Astrocyte (in vitro differentiated cells and primary cell): ENCODE measurements around the gene NUP98. TPM values are rescaled to one million over a fixed set of nuclear protein-coding genes. Genes with fewer than 3 reads are reported as not detected.
A peak's percentile ranks its signal among the peaks of the same experiment; 100 is the strongest.
"Not testable (repeated sequence)": the region's sequence is repeated elsewhere in the genome, so short reads cannot be mapped to it uniquely, and the experiment has no call there.

ENCODE experiments used
- DNase-seq: peaks from one replicate; pipeline ENCODE4 v3.0.0-alpha.2; 2010; ENCODE audit warnings: low read depth
- FAIRE-seq: peaks from 2 replicates; lab custom pipeline; 2011; peaks lifted over from hg19 to GRCh38; lab: Jason Lieb, UNC
- H2AFZ ChIP-seq: 2 replicates; pipeline ENCODE4 v1.6.0; 2012; ENCODE audit warnings: low read depth, low read length, inconsistent platforms
- H3K27ac ChIP-seq: 2 replicates; pipeline ENCODE4 v1.5.1; 2011; ENCODE audit warnings: low read depth, low read length, inconsistent platforms
- H3K27me3 ChIP-seq: 2 replicates; pipeline ENCODE4 v1.6.0; 2011; ENCODE audit warnings: low read length, inconsistent platforms; ENCODE audit not compliant: insufficient read depth
- H3K36me3 ChIP-seq: 2 replicates; pipeline ENCODE4 v1.5.1; 2011; ENCODE audit warnings: low read length, inconsistent platforms; ENCODE audit not compliant: insufficient read depth
- H3K4me1 ChIP-seq: 2 replicates; pipeline ENCODE4 v1.5.1; 2011; ENCODE audit warnings: low read length, inconsistent platforms; ENCODE audit not compliant: insufficient read depth
- H3K4me2 ChIP-seq: 2 replicates; pipeline ENCODE4 v1.6.0; 2012; ENCODE audit warnings: low read length, inconsistent platforms
- H3K4me3 ChIP-seq: 2 replicates; pipeline ENCODE4 v1.5.1; 2011; ENCODE audit warnings: low read depth, mild to moderate bottlenecking, low read length, inconsistent platforms; ENCODE audit not compliant: insufficient read depth
- H3K79me2 ChIP-seq: 2 replicates; pipeline ENCODE4 v1.6.0; 2012; ENCODE audit warnings: mild to moderate bottlenecking, low read length, inconsistent platforms; ENCODE audit not compliant: insufficient read depth
- H3K9ac ChIP-seq: 2 replicates; pipeline ENCODE4 v1.6.0; 2012; ENCODE audit warnings: mild to moderate bottlenecking, low read length, inconsistent platforms
- H3K9me3 ChIP-seq: 2 replicates; pipeline ENCODE4 v1.5.1; 2012; ENCODE audit warnings: low read depth, mild to moderate bottlenecking, low read length, inconsistent platforms; ENCODE audit not compliant: insufficient read depth
- H4K20me1 ChIP-seq: 2 replicates; pipeline ENCODE4 v1.6.0; 2012; ENCODE audit warnings: low read length, inconsistent platforms; ENCODE audit not compliant: insufficient read depth
- H3K27ac Mint-ChIP-seq: one replicate; pipeline ENCODE4 v1.8.0; 2021; ENCODE audit warnings: mild to moderate bottlenecking, mixed read lengths; ENCODE audit not compliant: unreplicated experiment
- H3K27me3 Mint-ChIP-seq: one replicate; pipeline ENCODE4 v1.8.0; 2021; ENCODE audit warnings: low read depth, mixed read lengths; ENCODE audit not compliant: unreplicated experiment
- H3K36me3 Mint-ChIP-seq: one replicate; pipeline ENCODE4 v1.8.0; 2021; ENCODE audit warnings: low read depth, mixed read lengths; ENCODE audit not compliant: unreplicated experiment
- H3K4me1 Mint-ChIP-seq: one replicate; pipeline ENCODE4 v1.8.0; 2021; ENCODE audit warnings: low read depth, mixed read lengths; ENCODE audit not compliant: unreplicated experiment
- H3K4me3 Mint-ChIP-seq: one replicate; pipeline ENCODE4 v1.8.0; 2021; ENCODE audit warnings: mild to moderate bottlenecking, moderate library complexity, mixed read lengths; ENCODE audit not compliant: unreplicated experiment
- H3K9me3 Mint-ChIP-seq: one replicate; pipeline ENCODE4 v1.8.0; 2021; ENCODE audit warnings: mild to moderate bottlenecking, mixed read lengths; ENCODE audit not compliant: unreplicated experiment
- EZH2 ChIP-seq: IDR thresholded peaks from 2 replicates; pipeline ENCODE4 v1.6.1; 2012; ENCODE audit warnings: mild to moderate bottlenecking, low read length, inconsistent platforms; ENCODE audit not compliant: insufficient read depth
- total RNA-seq: library from RNA; stranded (reverse); gene quantifications from 2 replicates; pipeline ENCODE4 v1.2.1, GENCODE V29; 2021
- TF ChIP-seq, protein P1 (sequence below): IDR thresholded peaks from 2 replicates; pipeline ENCODE4 v1.5.1; 2011; ENCODE audit warnings: low read depth, mild to moderate bottlenecking, inconsistent platforms, low read length, moderate library complexity; ENCODE audit not compliant: insufficient read depth

Gene NUP98
- total RNA-seq, 1 donor from 2014 or later: 81.2 TPM

DNA sequence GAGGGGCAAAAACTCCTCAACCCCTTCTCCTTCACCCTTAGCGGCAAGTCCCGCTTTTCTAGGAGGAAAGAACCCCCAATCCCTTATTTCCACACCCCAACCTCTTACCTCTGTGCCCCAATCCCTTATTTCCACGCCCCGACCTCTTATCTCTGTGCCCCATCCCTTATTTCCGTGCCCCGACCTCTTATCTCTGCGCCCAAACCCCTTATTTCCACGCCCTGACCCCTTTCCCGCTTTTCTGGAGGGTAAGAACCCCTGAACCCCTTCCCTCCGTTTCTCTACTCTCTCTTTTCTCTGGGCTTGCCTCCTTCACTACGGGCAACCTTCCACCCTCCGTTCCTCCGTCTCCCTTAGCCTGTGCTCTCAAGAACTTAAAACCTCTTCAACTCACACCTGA, 148.5 kb downstream of the NUP98 start:
- H3K27me3 Mint-ChIP-seq: peaks cover 47% of the 10 kb centered on the region
- DNase-seq, H2AFZ ChIP-seq, H3K79me2 ChIP-seq, H3K36me3 ChIP-seq, H3K4me1 ChIP-seq, H3K36me3 Mint-ChIP-seq, H3K4me3 ChIP-seq, H3K9me3 ChIP-seq, H3K27ac Mint-ChIP-seq, H3K4me1 Mint-ChIP-seq, H3K27me3 ChIP-seq, H3K4me3 Mint-ChIP-seq, FAIRE-seq, H3K4me2 ChIP-seq, H3K9me3 Mint-ChIP-seq, H3K9ac ChIP-seq, H3K27ac ChIP-seq, H4K20me1 ChIP-seq: not testable (repeated sequence)

DNA sequence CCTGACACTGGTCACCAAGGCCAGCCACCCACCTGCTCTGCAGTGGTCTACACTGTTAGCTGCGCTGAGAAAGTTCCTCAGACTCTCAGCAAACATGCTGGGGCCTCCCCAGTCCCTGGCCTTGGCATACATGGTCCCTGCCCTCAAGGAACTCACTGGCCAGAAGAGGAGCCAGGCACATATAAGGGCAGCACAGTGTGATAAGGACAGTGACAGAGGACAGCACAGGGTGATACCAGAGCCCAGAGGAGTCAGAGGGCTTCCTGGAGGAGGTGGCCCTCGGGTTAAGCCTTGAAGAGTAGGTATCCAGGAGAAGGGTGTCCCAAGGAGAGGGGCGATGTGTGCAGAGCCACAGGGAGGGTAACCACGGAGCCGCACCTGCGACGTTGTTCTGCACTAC, 151.8 kb downstream of the NUP98 start:
- TF ChIP-seq, protein P1, sequence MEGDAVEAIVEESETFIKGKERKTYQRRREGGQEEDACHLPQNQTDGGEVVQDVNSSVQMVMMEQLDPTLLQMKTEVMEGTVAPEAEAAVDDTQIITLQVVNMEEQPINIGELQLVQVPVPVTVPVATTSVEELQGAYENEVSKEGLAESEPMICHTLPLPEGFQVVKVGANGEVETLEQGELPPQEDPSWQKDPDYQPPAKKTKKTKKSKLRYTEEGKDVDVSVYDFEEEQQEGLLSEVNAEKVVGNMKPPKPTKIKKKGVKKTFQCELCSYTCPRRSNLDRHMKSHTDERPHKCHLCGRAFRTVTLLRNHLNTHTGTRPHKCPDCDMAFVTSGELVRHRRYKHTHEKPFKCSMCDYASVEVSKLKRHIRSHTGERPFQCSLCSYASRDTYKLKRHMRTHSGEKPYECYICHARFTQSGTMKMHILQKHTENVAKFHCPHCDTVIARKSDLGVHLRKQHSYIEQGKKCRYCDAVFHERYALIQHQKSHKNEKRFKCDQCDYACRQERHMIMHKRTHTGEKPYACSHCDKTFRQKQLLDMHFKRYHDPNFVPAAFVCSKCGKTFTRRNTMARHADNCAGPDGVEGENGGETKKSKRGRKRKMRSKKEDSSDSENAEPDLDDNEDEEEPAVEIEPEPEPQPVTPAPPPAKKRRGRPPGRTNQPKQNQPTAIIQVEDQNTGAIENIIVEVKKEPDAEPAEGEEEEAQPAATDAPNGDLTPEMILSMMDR: no peak
- no peak for TF ChIP-seq EZH2
- Histone ChIP-seq H3K27me3 (no peaks in the 10 kb centered on the region), H3K4me3 (no peak overlapping the region), H3K4me1 (peaks cover 7% of the 10 kb centered on the region), H3K9me3 (no peaks in the 10 kb centered on the region), H3K36me3 (no peaks in the 10 kb centered on the region), H3K9ac (no peak overlapping the region), H3K4me2 (no peak overlapping the region), H4K20me1 (no peaks in the 10 kb centered on the region), H3K79me2 (no peaks in the 10 kb centered on the region), H3K27ac (no peak overlapping the region), H2AFZ (no peak overlapping the region)
- Mint-ChIP-seq H3K9me3 (peaks cover 9% of the 10 kb centered on the region), H3K4me3 (no peak overlapping the region), H3K27me3 (peaks cover 44% of the 10 kb centered on the region), H3K4me1 (no peaks in the 10 kb centered on the region), H3K36me3 (peaks cover 3% of the 10 kb centered on the region), H3K27ac (no peak overlapping the region)
- DNase-seq: no peak
- no peak for FAIRE-seq

DNA sequence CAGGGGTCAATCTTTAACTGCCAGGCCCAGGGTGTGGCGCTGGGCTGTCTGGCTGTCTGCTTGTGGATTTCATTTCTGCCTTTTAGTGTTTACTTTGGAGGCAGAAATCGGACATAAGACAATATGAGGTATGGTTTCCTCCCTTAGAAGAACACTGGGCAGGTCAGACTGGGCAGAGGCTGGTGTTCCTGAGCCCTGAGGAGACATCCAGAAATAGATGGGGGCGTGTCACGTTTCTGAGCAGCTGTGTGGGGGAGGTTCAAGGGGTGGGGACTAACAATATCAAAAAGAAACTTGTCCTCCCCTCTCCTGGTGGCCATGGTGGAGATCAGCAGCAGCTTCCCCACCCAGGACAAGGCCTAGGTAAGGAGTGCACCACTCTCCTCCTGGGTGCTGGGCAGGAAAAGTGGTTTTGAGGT, 152.5 kb downstream of the NUP98 start, which contains the start of gene ART1:
TSS of gene ART1 (plus strand) at position 312 of the 419 bp plus-strand sequence. CDS start 14,086 bp downstream, outside the sequence.
- H3K4me2 ChIP-seq: no peak within 1 kb of the TSS
- Mint-ChIP-seq H3K9me3 (peaks cover 9% of the 10 kb centered on the region), H3K4me3 (no peak within 1 kb of the TSS), H3K27ac (no peak within 1 kb of the TSS), H3K4me1 (no peaks in the 10 kb centered on the region), H3K36me3 (peaks cover 3% of the 10 kb centered on the region), H3K27me3 (peaks cover 42% of the 10 kb centered on the region)
- H3K36me3 ChIP-seq: no peaks in the 10 kb centered on the region
- no peaks in the 10 kb centered on the region for H3K27me3 ChIP-seq
- H3K27ac ChIP-seq: no peak within 1 kb of the TSS
- no peaks in the 10 kb centered on the region for H3K9me3 ChIP-seq
- H3K4me3 ChIP-seq: no peak within 1 kb of the TSS
- H4K20me1 ChIP-seq: no peaks in the 10 kb centered on the region
- no peak within 1 kb of the TSS for H3K9ac ChIP-seq
- peaks cover 7% of the 10 kb centered on the region for H3K4me1 ChIP-seq
- H2AFZ ChIP-seq: no peak within 1 kb of the TSS
- DNase-seq (no peak), FAIRE-seq (no peak)
- TF ChIP-seq, protein P1: no peak
- no peak for TF ChIP-seq EZH2
- H3K79me2 ChIP-seq: no peaks in the 10 kb centered on the region

DNA sequence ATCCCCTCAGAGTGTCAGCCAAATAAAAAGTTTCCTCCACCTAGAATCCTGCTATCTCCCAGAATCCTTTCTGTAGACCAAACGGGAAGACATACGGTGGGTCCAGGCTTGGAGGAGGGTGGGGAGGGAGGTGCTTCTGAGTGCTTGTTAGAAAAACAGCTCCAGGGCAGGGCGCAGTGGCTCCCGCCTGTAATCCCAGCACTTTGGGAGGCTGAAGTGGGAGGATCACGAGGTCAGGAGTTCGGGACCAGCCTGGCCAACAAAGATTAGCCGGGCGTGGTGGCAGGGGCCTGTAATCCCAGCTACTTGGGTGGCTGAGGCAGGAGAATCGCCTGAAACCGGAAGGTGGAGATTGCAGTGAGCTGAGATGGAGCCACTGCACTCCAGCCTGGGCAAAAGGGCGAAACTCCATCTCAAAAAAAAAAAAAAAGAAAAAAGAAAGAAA, 154.2 kb downstream of the NUP98 start:
- H4K20me1 ChIP-seq, H3K4me1 ChIP-seq, H3K9me3 Mint-ChIP-seq, H3K27ac ChIP-seq, H3K27me3 ChIP-seq, H3K36me3 Mint-ChIP-seq, DNase-seq, H3K9me3 ChIP-seq, FAIRE-seq, H3K4me1 Mint-ChIP-seq, H3K36me3 ChIP-seq, H3K27ac Mint-ChIP-seq, H3K79me2 ChIP-seq, H3K4me3 ChIP-seq, H3K4me3 Mint-ChIP-seq: not testable (repeated sequence)
- peak overlapping the region; percentile 78 for H3K9ac ChIP-seq
- H3K4me2 ChIP-seq: peak overlapping the region; percentile 93
- peaks cover 36% of the 10 kb centered on the region for H3K27me3 Mint-ChIP-seq
- H2AFZ ChIP-seq: peak overlapping the region; percentile 79
